ENCODE measurements around the gene TACC2.

The TACC2 gene

GRCh38 chr10:122164023-122164601 lies 175.1 kb downstream of the TACC2 start:
- no peak for TF ChIP-seq CTCF (IDR thresholded peaks at IDR 0.05; ENCODE audit: low read depth, low read length)
- H3K4me3 ChIP-seq (ENCODE audit: low read depth, low read length) = peak overlapping the region; percentile 55

GRCh38 chr10:122164815-122165483 lies 176.0 kb downstream of the TACC2 start:
- no peak overlapping the region for H3K4me3 ChIP-seq (ENCODE audit: low read depth, low read length)
- TF ChIP-seq CTCF (IDR thresholded peaks at IDR 0.05; ENCODE audit: low read depth, low read length) = no peak

- no peak for TF ChIP-seq CTCF (IDR thresholded peaks at IDR 0.05; ENCODE audit: low read depth, low read length)
- no peak overlapping the region for H3K4me3 ChIP-seq (ENCODE audit: low read depth, low read length)
Measured at GRCh38 chr10:122165484-122166276, 176.7 kb downstream of the TACC2 start.

- H3K4me3 ChIP-seq (ENCODE audit: low read depth, low read length) = no peak overlapping the region
- no peak for TF ChIP-seq CTCF (IDR thresholded peaks at IDR 0.05; ENCODE audit: low read depth, low read length)
Measured at GRCh38 chr10:122168101-122168500, 179.1 kb downstream of the TACC2 start.

GRCh38 chr10:122168598-122169394 lies 179.8 kb downstream of the TACC2 start:
- H3K4me3 ChIP-seq (ENCODE audit: low read depth, low read length) = no peak overlapping the region
- TF ChIP-seq CTCF (IDR thresholded peaks at IDR 0.05; ENCODE audit: low read depth, low read length) = no peak

GRCh38 chr10:122170802-122171201 lies 181.8 kb downstream of the TACC2 start:
- no peak overlapping the region for H3K4me3 ChIP-seq (ENCODE audit: low read depth, low read length)
- TF ChIP-seq CTCF (IDR thresholded peaks at IDR 0.05; ENCODE audit: low read depth, low read length) = no peak
